Dermis blood vessel endothelial cell (primary cell): ENCODE measurements around the gene TRPM3. TPM values are rescaled to one million over a fixed set of nuclear protein-coding genes. Genes with fewer than 3 reads are reported as not detected.

Source experiments
- DNase-seq: peaks from one replicate; pipeline ENCODE4 v3.0.0; 2010
- total RNA-seq: library from RNA; depleted of rRNA; stranded (reverse); fragments of >200 nt; gene quantifications from 2 replicates; pipeline ENCODE4 v1.2.3, GENCODE V29; 2014

The TRPM3 gene
- total RNA-seq, 1 donor from 2014 or later: 1.4 TPM

- DNase-seq: no peak
Observed at GRCh38 chr9:70814597-70814996, 306.8 kb downstream of the TRPM3 start.

DNA sequence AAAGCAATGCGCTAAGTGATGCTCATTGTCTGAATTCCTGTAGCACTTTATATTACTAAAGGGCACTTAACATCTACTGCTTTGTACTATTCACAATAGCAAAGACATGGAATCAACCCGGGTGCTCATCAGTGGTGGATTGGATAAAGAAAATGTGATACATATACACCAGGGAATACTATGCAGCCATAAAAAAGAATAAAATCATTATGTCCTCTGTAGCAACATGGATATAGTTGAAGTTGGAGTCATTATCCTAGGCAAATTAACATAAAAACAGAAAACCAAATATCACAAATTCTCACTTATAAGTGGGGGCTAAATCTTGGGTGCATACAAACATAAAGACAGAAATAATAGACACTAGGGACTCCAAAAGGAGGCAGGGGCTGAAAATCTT lies 308.3 kb downstream of the TRPM3 start:
- no peak for DNase-seq

GRCh38 chr9:70811638-70812037 lies 309.8 kb downstream of the TRPM3 start:
- DNase-seq: no peak

- no peak for DNase-seq
Observed at GRCh38 chr9:70806875-70807274, 314.5 kb downstream of the TRPM3 start.

- DNase-seq: no peak
Observed at GRCh38 chr9:70805949-70806348, 315.5 kb downstream of the TRPM3 start.

GRCh38 chr9:70802758-70803436 lies 318.5 kb downstream of the TRPM3 start:
- no peak for DNase-seq

DNA sequence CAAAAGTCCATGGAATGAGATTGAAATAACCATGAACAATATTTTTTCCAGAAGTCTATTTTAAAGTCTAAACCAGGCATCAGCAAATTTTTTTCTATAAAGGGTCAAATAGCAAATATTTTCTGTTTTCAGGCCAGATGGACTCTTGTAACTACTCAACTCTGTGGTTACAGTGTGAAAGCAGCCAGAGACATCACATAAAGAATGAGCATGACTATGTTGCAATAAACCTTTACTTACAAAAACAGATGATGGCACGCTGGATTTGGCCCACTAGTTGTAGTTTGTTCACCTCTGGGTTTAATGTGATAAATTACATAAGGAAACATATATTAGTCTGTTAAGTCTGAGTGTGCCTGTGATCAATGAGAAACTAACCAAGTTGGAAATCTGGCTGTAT lies 319.2 kb downstream of the TRPM3 start:
- DNase-seq: no peak

DNA sequence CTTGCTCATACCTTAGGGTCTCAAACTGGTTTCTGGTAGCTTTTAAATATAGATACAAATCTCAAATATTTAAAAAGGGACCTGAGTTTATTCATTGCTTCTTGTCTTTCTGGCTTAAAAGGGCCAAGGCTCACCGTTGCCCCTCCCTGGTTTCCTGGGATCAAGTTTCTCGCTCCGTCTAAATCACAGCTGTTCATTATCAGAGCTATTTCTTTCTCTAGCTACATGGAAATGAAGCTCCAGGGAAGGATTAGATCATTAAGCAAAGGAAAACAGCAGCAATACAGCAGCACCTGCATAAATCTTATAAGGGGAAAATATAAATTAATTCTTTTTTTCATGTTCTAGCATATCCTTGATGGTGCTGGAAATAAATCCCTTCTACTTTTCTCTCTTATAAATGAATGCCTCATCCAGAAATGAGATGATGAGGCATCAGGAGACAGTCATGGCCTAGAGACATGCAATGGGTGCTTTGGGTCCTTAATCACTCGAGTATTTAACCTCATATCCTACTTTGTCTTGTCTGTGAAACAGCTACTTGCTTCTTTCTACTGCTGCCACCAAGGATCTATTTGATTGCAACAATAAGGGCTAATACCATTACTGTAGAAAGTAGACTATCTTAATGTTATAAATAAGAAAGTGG lies 320.1 kb downstream of the TRPM3 start:
- no peak for DNase-seq

DNA sequence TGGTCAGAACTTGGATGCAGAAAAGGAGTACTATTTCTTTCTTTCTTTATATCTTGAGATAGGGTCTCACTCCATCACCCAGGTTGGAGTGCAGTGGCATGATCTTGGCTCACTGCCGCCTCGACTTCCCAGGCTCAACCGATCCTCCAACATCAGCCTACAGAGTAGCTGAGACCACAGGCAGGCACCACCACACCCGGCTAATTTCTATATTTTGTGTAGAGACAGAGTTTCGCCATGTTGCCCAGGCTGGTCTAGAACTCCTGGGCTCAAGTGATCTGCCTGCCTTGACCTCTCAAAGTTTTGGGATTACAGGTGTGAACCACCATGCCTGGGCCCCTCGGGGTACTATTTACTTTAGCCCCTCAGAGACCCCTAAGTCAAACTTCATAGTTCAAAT lies 323.4 kb downstream of the TRPM3 start:
- DNase-seq: no peak

- no peak for DNase-seq
Observed at GRCh38 chr9:70795841-70796240, 325.6 kb downstream of the TRPM3 start.

- DNase-seq: no peak
Observed at GRCh38 chr9:70792796-70793195, 328.6 kb downstream of the TRPM3 start.

GRCh38 chr9:70791936-70792335 lies 329.5 kb downstream of the TRPM3 start:
- no peak for DNase-seq

- DNase-seq: no peak
Observed at GRCh38 chr9:70789086-70789485, 332.3 kb downstream of the TRPM3 start.

GRCh38 chr9:70784456-70784855 lies 337.0 kb downstream of the TRPM3 start:
- no peak for DNase-seq

DNA sequence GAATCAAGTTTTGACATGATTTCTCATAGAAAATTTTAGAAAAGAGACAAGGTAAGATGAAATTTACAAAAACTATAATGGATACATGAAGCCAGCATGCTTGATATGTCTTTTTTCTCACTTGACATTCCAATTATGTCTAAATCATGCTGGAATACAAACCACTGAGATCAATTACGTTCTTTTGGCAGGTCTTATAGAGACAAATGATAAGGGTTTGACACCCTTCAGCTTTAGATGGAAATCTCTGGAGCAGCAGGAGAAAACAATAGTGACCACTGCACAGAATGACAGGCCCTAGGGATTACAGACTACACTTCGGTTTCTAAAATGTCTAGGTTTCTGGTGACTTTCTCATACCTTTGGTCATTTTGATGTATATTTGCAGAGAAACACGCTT lies 342.9 kb downstream of the TRPM3 start:
- no peak for DNase-seq

DNA sequence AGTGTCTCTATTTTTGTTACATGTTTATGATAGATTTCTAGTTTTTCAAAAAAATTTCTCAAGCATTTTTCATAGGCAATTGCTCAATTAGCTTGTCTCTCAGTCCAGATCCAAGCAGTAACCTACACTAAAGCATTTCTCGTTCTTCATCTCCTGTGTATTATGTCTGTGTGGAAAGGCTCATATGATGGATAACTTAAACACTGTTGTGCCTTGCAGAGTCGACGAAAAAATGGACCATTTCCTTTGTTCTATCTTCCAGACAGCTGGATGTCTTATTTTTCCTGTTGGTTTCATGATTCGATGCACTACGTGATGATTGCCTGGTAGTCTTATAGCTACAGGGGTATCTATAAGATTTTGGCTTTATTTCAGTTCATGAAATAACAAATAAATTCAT lies 347.8 kb downstream of the TRPM3 start:
- DNase-seq: no peak

DNA sequence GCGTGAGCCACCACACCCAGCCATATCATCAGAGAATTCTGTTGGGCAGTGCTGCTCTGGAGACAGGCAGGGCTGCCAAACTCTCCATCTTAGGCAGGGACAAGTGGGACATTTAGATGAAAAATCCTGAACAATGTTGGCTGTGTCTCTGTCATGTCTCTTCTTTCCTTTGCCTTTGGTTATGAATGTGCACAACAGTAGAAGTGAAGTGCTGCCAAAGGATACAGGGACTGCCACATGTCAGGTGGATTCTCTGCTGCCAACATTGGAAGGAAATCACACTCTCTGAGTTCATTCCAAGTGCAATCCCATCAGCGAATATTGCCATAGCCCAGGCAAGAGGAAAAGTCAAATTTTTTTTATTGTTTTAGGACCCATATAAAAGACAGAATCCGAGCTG lies 348.8 kb downstream of the TRPM3 start:
- DNase-seq: no peak

DNA sequence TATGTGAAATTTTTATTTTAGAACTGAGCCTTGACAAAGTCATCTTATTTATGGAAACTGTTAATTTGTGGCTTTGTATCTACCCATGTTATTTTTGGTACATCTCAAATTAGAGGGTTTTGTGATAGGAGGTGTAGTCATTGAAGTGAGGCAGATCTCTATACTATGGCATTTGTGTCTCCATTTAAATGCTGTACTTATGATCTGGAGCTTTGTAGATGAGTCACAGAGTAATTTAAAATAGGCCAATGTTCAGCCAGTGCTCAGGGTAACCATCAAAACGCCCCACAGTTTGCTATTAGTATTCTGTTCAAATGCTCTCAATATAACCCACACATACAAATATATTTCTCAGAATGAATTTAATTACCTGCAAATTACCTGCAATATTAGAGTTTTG lies 355.5 kb downstream of the TRPM3 start:
- DNase-seq: no peak

GRCh38 chr9:70761139-70761670 lies 360.2 kb downstream of the TRPM3 start:
- no peak for DNase-seq

- DNase-seq: no peak
Observed at GRCh38 chr9:70760228-70760627, 361.2 kb downstream of the TRPM3 start.

- no peak for DNase-seq
Observed at GRCh38 chr9:70753311-70753710, 368.1 kb downstream of the TRPM3 start.

DNA sequence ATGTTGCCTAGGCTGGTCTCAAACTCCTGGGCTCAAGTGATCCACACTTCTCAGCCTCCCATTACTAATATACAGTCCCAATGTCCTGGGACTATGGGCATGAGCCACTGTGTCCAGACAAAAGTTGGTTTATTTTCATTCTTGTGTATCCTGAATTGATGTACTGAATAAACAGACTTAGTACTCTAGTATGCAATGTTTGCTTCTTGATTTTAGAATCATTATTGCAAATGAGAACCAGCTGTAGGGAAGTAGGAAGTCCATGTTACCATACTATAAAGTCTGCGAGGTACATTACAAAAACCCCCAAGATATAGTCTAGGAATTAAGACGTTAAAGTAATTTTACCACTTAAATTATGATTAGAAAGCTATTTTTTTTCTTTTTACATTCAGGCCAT lies 372.4 kb downstream of the TRPM3 start:
- no peak for DNase-seq

- DNase-seq: no peak
Observed at GRCh38 chr9:70747261-70747718, 374.1 kb downstream of the TRPM3 start.

DNA sequence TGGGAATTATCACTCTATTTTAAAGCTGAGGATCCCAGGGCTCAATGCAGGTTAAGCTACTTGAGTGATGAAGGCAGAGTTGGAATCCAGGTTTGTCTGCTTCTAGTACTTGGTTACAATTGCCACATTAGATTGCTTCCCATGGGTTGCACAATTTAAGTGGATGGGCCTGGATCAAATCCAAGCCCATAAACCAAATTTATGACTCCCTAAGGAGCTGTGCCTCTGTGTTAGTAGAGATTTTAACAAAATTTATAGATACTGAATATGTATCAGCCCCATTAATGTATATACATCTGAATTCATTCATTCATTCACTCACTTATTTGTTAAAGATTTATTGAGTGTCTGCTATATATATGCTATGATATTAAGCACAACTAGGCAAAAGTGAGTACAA lies 374.7 kb downstream of the TRPM3 start:
- no peak for DNase-seq
